Measurements from ENCODE around the gene GGA2.

DNA sequence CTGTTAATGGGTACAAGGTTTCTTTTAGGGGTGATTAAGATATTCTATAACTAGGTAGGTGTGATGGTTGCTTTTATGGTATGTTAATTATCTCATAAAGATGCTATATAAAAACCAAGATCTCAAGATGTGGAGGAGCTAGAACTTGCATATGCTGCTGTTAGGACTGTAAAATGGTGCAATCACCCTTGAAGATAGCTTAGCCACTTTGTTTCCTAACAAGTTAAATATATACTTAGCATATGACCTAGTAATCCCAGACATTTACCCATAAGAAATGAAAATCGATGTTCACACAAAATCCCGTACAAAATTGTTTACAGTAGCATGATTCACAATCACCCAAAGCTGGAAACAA is 25.1 kb downstream of the GGA2 start:
- no peak for TF ChIP-seq EP300 (IDR thresholded peaks at IDR 0.05; ENCODE audit: borderline replicate concordance)
- TF ChIP-seq NFIC (IDR thresholded peaks at IDR 0.05), result no peak
- TF ChIP-seq, protein P1, sequence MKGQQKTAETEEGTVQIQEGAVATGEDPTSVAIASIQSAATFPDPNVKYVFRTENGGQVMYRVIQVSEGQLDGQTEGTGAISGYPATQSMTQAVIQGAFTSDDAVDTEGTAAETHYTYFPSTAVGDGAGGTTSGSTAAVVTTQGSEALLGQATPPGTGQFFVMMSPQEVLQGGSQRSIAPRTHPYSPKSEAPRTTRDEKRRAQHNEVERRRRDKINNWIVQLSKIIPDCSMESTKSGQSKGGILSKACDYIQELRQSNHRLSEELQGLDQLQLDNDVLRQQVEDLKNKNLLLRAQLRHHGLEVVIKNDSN (IDR thresholded peaks at IDR 0.05), result no peak
- TF ChIP-seq TAF1 (IDR thresholded peaks at IDR 0.05; ENCODE audit: low read depth), result no peak
- TF ChIP-seq CEBPB (IDR thresholded peaks at IDR 0.05), result no peak
- no peak for TF ChIP-seq RAD21 (IDR thresholded peaks at IDR 0.05; ENCODE audit: low read depth)
